Smooth muscle cell (in vitro differentiated cells): ENCODE measurements around the gene LSM6. TPM values are rescaled to one million over a fixed set of nuclear protein-coding genes. Genes with fewer than 3 reads are reported as not detected.

Experiments
- DNase-seq: peaks from one replicate; lab custom pipeline; 2025; ENCODE audit not compliant: unreplicated experiment; lab: John Stamatoyannopoulos, UW
- H2AFZ ChIP-seq: fragments of 200-600 bp; sonication (generic); 2 replicates; pipeline ENCODE4 v1.6.0; 2016; ENCODE audit warnings: antibody characterized with exemption, low read depth, mild to moderate bottlenecking
- H3F3A ChIP-seq: fragments of 200-600 bp; sonication (generic); 2 replicates; pipeline ENCODE4 v1.6.0; 2017; ENCODE audit warnings: antibody characterized with exemption, low read depth
- H3K27ac ChIP-seq: fragments of 200-600 bp; sonication (generic); 2 replicates; pipeline ENCODE4 v1.5.1; 2016; ENCODE audit warnings: low read depth, mild to moderate bottlenecking
- H3K27me3 ChIP-seq: fragments of 200-600 bp; sonication (generic); 2 replicates; pipeline ENCODE4 v1.6.1; 2016; ENCODE audit warnings: low read depth, mild to moderate bottlenecking
- H3K36me3 ChIP-seq: fragments of 200-600 bp; sonication (generic); 2 replicates; pipeline ENCODE4 v1.5.1; 2016; ENCODE audit warnings: low read depth
- H3K4me1 ChIP-seq: fragments of 200-600 bp; sonication (generic); 2 replicates; pipeline ENCODE4 v1.5.1; 2016; ENCODE audit warnings: low read depth
- H3K4me2 ChIP-seq: fragments of 200-600 bp; sonication (generic); 2 replicates; pipeline ENCODE4 v1.6.0; 2016; ENCODE audit warnings: mild to moderate bottlenecking
- H3K4me3 ChIP-seq: fragments of 200-600 bp; sonication (generic); 2 replicates; pipeline ENCODE4 v1.5.1; 2016; ENCODE audit warnings: mild to moderate bottlenecking
- H3K79me2 ChIP-seq: fragments of 200-600 bp; sonication (generic); 2 replicates; pipeline ENCODE4 v1.6.0; 2016; ENCODE audit warnings: low read depth, mild to moderate bottlenecking
- H3K9ac ChIP-seq: fragments of 200-600 bp; sonication (generic); 2 replicates; pipeline ENCODE4 v1.6.0; 2016; ENCODE audit warnings: low read depth
- H3K9me3 ChIP-seq: fragments of 200-600 bp; sonication (generic); replicated peaks from 2 replicates; pipeline ENCODE4 v1.5.1; 2016; ENCODE audit warnings: low read depth
- H4K20me1 ChIP-seq: fragments of 200-600 bp; sonication (generic); 2 replicates; pipeline ENCODE4 v1.6.0; 2016; ENCODE audit warnings: low read depth
- CTCF ChIP-seq: fragments of 200-600 bp; sonication (generic); IDR thresholded peaks from 2 replicates; pipeline ENCODE4 v1.5.1; 2017; ENCODE audit warnings: borderline replicate concordance, mild to moderate bottlenecking, antibody characterized with exemption; ENCODE audit not compliant: insufficient read depth, poor library complexity, severe bottlenecking
- WGBS: methylation state at CpG from one replicate; pipeline ENCODE4 v1.1.7; 2016; ENCODE audit warnings: low lambda C conversion rate; 5-methylcytosine and 5-hydroxymethylcytosine counted together
- polyA plus RNA-seq: library from polyadenylated mRNA; unstranded; fragments of >200 nt; fragmentation: Nextera tagmentation; extraction: Ambion mirVana; gene quantifications from 2 replicates; pipeline ENCODE4 v1.2.1, GENCODE V29; 2016
- total RNA-seq: library from RNA; depleted of rRNA; stranded (reverse); fragments of >200 nt; gene quantifications from 2 replicates; pipeline ENCODE4 v1.2.3, GENCODE V29; 2014

The LSM6 gene
- total and polyA plus RNA-seq, 2 experiments from 2014 or later = 36.9 to 58.5 TPM

- Histone ChIP-seq H3K27ac (no peak overlapping the region), H3F3A (no peaks in the 10 kb centered on the region), H3K4me1 (no peaks in the 10 kb centered on the region), H3K27me3 (no peaks in the 10 kb centered on the region), H2AFZ (no peak overlapping the region), H3K4me3 (no peak overlapping the region), H3K9ac (no peak overlapping the region), H3K4me2 (no peak overlapping the region), H3K79me2 (no peaks in the 10 kb centered on the region), H3K9me3 (no peaks in the 10 kb centered on the region), H4K20me1 (no peaks in the 10 kb centered on the region), H3K36me3 (no peaks in the 10 kb centered on the region)
- no peak for TF ChIP-seq CTCF
- WGBS = 92% methylated on average over 4 of the region's 4 CpGs
- no peak for DNase-seq
These were observed 27.5 kb upstream of the LSM6 start for GRCh38 chr4:146148021-146148420.

- no peak overlapping the region for H3K4me2 ChIP-seq
- 35% methylated on average over 2 of the region's 2 CpGs for WGBS
- no peak overlapping the region for H3K9ac ChIP-seq
- no peak overlapping the region for H2AFZ ChIP-seq
- no peaks in the 10 kb centered on the region for H3K9me3 ChIP-seq
- no peaks in the 10 kb centered on the region for H3K79me2 ChIP-seq
- peaks cover 3% of the 10 kb centered on the region for H3K27me3 ChIP-seq
- no peak for TF ChIP-seq CTCF
- H3F3A ChIP-seq = no peaks in the 10 kb centered on the region
- H3K36me3 ChIP-seq = no peaks in the 10 kb centered on the region
- no peak overlapping the region for H3K27ac ChIP-seq
- no peak overlapping the region for H3K4me3 ChIP-seq
- H4K20me1 ChIP-seq = no peaks in the 10 kb centered on the region
- DNase-seq = no peak
- H3K4me1 ChIP-seq = no peaks in the 10 kb centered on the region
These were observed 21.5 kb upstream of the LSM6 start for GRCh38 chr4:146154057-146154456.

- no peak for TF ChIP-seq CTCF
These were observed 20.3 kb upstream of the LSM6 start for GRCh38 chr4:146155152-146155724.

More at GRCh38 chr4:146155152-146155724, 20.3 kb upstream of the LSM6 start:
- no peak overlapping the region for H3K4me2 ChIP-seq
- no peaks in the 10 kb centered on the region for H3K4me1 ChIP-seq
- no peak overlapping the region for H2AFZ ChIP-seq
- peaks cover 3% of the 10 kb centered on the region for H3K27me3 ChIP-seq
- H3K36me3 ChIP-seq = no peaks in the 10 kb centered on the region
- H4K20me1 ChIP-seq = no peaks in the 10 kb centered on the region
- H3K4me3 ChIP-seq = no peak overlapping the region
- H3K9me3 ChIP-seq = no peaks in the 10 kb centered on the region
- H3K27ac ChIP-seq = no peak overlapping the region
- H3F3A ChIP-seq = no peaks in the 10 kb centered on the region
- 71% methylated on average over 3 of the region's 3 CpGs for WGBS
- DNase-seq = no peak
- H3K79me2 ChIP-seq = no peaks in the 10 kb centered on the region
- no peak overlapping the region for H3K9ac ChIP-seq
